Right lobe of liver (tissue), 6 donors: ENCODE results near the gene NUDT6. TPM values are rescaled to one million over a fixed set of nuclear protein-coding genes. Genes with fewer than 3 reads are reported as not detected.

ENCODE experiments used
- ATAC-seq, 4 donors: fragments of 200-7000 bp; cut with Tn5 transposase; one replicate each; pipeline ENCODE4 v1.9.1; 2020; ENCODE audit warnings: mild to moderate bottlenecking in 4 of 4, moderate library complexity in 4 of 4
- DNase-seq, 3 donors: peaks; one replicate each; pipeline ENCODE4 v3.0.0-alpha.2; 2020
- H3K27ac ChIP-seq, 3 donors: fragments of 200-600 bp; one replicate each; pipeline ENCODE4 v1.8.0; 2022
- H3K27me3 ChIP-seq, 2 donors: fragments of 200-600 bp; one replicate each; pipeline ENCODE4 v1.8.0; 2022
- H3K36me3 ChIP-seq, 4 donors: fragments of 200-600 bp; sonication (generic) in 1 of 4; one replicate each; pipeline versions ENCODE4 v1.5.1 to v1.8.0; 2017 to 2022; ENCODE audit warnings: control low read depth in 1 of 4
- H3K4me1 ChIP-seq, 4 donors: fragments of 200-600 bp; sonication (generic) in 1 of 4; one replicate each; pipeline versions ENCODE4 v1.5.1 to v1.8.0; 2017 to 2022; ENCODE audit warnings: control low read depth in 1 of 4
- H3K4me3 ChIP-seq, 3 donors: fragments of 200-600 bp; one replicate each; pipeline ENCODE4 v1.8.0; 2022
- H3K9me3 ChIP-seq, 4 donors: fragments of 200-600 bp; sonication (generic) in 1 of 4; one replicate each; pipeline versions ENCODE4 v1.5.1 to v1.8.0; 2017 to 2022; ENCODE audit warnings: control low read depth in 1 of 4
- POLR2A ChIP-seq: fragments of 450-650 bp; IDR thresholded peaks from one replicate; pipeline ENCODE4 v1.6.1; 2017; ENCODE audit warnings: antibody characterized with exemption, mild to moderate bottlenecking
- WGBS: methylation state at CpG from one replicate; pipeline ENCODE4 v1.1.6; 2018; ENCODE audit warnings: low coverage, low lambda C conversion rate; ENCODE audit not compliant: insufficient coverage; ENCODE audit errors: missing lambda C conversion rate; 5-methylcytosine and 5-hydroxymethylcytosine counted together
- intact Hi-C, 2 donors: fragments of 100-400 bp; cut with DNase I; formaldehyde crosslinking; loops; one replicate each; pipeline versions ENCODE4 v1.11.2 to v1.14.1; 2022
- total RNA-seq, 6 experiments: library from RNA; depleted of rRNA in 2 of 6; stranded (reverse); fragments of >200 nt in 2 of 6; fragmentation: NEBNext Ultra II Directional in 3 of 6; extraction: Animal tissue kit (Norgen Biotek cat#: 25700) in 3 of 6; gene quantifications; one replicate each; pipeline versions ENCODE4 v1.1.0 to v1.2.4, GENCODE V29; 2016 to 2023
- TF ChIP-seq, protein P1 (sequence below), 4 donors: fragments of 200-600 bp in 3 of 4; fragments of 450-650 bp in 1 of 4; IDR thresholded peaks; one replicate each; pipeline versions ENCODE4 v1.5.1 to v1.8.0; 2016 to 2022; ENCODE audit warnings: antibody characterized with exemption in 4 of 4, mild to moderate bottlenecking in 2 of 4
- donor health status: DM: no; HTN: yes; CAD: no.
- donor health status: DM: no; HTN: no; CAD: no.
- donor health status: DM: no; HTN: no; CAD: no.
- donor health status: DM: no; HTN: yes; CAD: no.
- donor health status: DM: no; HTN: yes; CAD: no.

NUDT6 gene
- total RNA-seq, 6 experiments from 2014 or later, result 8.0 to 20.5 (median 17.1) TPM

DNA sequence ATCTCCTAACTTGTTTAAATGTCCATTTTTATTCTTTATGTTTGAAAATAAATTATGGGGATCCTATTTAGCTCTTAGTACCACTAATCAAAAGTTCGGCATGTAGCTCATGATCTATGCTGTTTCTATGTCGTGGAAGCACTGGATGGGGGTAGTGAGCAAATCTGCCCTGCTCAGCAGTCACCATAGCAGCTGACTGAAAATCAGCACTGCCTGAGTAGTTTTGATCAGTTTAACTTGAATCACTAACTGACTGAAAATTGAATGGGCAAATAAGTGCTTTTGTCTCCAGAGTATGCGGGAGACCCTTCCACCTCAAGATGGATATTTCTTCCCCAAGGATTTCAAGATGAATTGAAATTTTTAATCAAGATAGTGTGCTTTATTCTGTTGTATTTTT lies 27.6 kb downstream of the NUDT6 start:
- no peak overlapping the region for H3K27ac ChIP-seq
- no peak for TF ChIP-seq POLR2A
- WGBS, result 54% methylated on average over 3 of the region's 3 CpGs
- DNase-seq, result no peak
- no peaks in the 10 kb centered on the region for H3K9me3 ChIP-seq
- no peaks in the 10 kb centered on the region for H3K27me3 ChIP-seq
- intact Hi-C loops, result no loop called here
- peak in 2 of 4 donors; percentile 33 to 51 for ATAC-seq
- no peak overlapping the region for H3K4me3 ChIP-seq
- H3K4me1 ChIP-seq, result peaks cover 0 to 22% (median 7%) of the 10 kb centered on the region in 4 donors
- peaks cover 0 to 6% (median 0%) of the 10 kb centered on the region in 4 donors for H3K36me3 ChIP-seq

DNA sequence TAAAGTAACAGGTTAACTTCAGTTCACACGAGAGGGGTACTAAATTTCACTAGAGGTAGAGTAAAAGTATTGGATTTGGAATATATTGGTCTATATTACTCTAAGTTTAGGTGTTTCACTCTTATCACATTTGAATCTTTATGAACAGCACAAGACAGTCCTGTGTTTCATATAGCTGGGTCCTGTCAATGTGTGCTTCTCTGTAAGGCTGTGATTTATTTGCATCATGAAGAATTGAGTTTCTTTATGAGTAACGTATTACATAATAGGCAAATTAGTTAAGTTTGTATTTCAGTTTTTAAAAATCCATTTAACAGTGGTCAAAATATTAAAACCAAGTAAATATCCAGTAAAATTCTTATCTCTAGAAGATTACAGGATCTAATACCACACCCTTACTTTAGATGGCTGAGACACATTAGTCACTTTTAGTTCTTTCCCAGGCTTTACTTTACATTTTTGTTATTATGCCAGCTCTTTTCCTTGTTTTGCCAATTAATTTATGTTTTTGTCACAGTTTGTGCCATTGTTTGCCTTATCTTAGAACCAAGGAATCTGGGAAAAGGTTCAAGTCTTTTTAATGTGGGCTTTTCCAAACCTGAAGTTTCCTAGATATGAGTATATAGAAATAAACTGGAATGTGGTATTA lies 32.1 kb downstream of the NUDT6 start:
- Histone ChIP-seq H3K4me3 (no peak overlapping the region), H3K27me3 (no peaks in the 10 kb centered on the region), H3K27ac (no peak overlapping the region), H3K4me1 (peaks cover 0 to 10% (median 4%) of the 10 kb centered on the region in 4 donors), H3K9me3 (no peaks in the 10 kb centered on the region), H3K36me3 (peaks cover 0 to 6% (median 0%) of the 10 kb centered on the region in 4 donors)
- intact Hi-C loops, result no loop called here
- ATAC-seq (no peak), DNase-seq (no peak)
- TF ChIP-seq POLR2A, result no peak
- TF ChIP-seq, protein P1, sequence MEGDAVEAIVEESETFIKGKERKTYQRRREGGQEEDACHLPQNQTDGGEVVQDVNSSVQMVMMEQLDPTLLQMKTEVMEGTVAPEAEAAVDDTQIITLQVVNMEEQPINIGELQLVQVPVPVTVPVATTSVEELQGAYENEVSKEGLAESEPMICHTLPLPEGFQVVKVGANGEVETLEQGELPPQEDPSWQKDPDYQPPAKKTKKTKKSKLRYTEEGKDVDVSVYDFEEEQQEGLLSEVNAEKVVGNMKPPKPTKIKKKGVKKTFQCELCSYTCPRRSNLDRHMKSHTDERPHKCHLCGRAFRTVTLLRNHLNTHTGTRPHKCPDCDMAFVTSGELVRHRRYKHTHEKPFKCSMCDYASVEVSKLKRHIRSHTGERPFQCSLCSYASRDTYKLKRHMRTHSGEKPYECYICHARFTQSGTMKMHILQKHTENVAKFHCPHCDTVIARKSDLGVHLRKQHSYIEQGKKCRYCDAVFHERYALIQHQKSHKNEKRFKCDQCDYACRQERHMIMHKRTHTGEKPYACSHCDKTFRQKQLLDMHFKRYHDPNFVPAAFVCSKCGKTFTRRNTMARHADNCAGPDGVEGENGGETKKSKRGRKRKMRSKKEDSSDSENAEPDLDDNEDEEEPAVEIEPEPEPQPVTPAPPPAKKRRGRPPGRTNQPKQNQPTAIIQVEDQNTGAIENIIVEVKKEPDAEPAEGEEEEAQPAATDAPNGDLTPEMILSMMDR (IDR thresholded peaks at IDR 0.05), result no peak
- 78% methylated on average over 2 of the region's 2 CpGs for WGBS

DNA sequence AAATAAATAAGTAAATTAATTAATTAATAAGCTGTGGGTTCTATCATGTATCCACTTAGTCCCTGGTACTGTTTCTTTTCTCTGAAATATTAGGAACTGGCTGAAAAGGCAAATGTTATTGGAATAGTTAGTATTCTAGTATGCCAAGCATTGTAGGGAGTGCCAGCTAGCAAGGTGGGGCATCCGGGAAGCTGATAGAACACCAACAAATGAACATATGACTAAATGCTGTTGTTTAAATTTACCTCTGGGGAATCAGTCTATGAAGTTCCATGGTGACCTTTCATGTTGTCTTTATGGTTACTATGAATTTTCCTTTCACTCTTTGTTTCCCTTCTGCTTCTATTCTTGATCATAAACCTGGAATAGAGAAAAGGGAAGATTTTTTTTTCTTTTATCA lies 32.7 kb downstream of the NUDT6 start:
- DNase-seq, result no peak
- no peak for TF ChIP-seq POLR2A
- TF ChIP-seq, protein P1 (IDR thresholded peaks at IDR 0.05), result no peak
- Histone ChIP-seq H3K36me3 (peaks cover 0 to 6% (median 0%) of the 10 kb centered on the region in 4 donors), H3K9me3 (no peaks in the 10 kb centered on the region), H3K4me1 (peaks cover 0 to 9% (median 4%) of the 10 kb centered on the region in 4 donors), H3K27me3 (no peaks in the 10 kb centered on the region), H3K4me3 (no peak overlapping the region), H3K27ac (no peak overlapping the region)
- intact Hi-C loops, result no loop called here
- ATAC-seq, result no peak
- 36% methylated on average over 1 of the region's 1 CpG for WGBS

DNA sequence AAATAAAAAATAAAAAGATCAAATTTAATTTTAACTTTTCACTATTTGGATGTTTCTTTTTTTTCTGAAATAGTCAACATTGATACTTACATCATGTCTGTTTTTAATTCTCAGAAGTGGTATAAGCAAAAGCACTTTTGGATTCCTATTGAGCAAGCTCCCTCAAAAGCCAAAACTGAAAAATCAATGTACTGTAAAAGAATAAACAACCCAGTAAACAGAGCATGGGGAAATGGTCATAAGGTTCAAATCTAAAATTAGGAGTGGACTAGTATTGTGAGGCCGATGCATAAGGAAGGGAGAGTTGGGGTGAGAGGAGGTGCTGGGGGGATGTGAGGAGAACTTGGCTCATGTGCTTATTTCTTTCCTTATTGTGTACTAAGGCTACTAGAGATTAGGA lies 37.9 kb downstream of the NUDT6 start:
- Histone ChIP-seq H3K4me3 (no peak overlapping the region), H3K4me1 (peaks cover 0 to 10% (median 5%) of the 10 kb centered on the region in 4 donors), H3K36me3 (no peaks in the 10 kb centered on the region), H3K9me3 (no peaks in the 10 kb centered on the region), H3K27me3 (no peaks in the 10 kb centered on the region), H3K27ac (peak overlapping the region; percentile 15 to 61 (median 36))
- intact Hi-C loops, result no loop called here
- WGBS, result 14% methylated on average over 1 of the region's 1 CpG
- DNase-seq (no peak), ATAC-seq (peak; percentile 88 to 97 (median 92))
- no peak for TF ChIP-seq POLR2A
- TF ChIP-seq, protein P1 (IDR thresholded peaks at IDR 0.05), result no peak

DNA sequence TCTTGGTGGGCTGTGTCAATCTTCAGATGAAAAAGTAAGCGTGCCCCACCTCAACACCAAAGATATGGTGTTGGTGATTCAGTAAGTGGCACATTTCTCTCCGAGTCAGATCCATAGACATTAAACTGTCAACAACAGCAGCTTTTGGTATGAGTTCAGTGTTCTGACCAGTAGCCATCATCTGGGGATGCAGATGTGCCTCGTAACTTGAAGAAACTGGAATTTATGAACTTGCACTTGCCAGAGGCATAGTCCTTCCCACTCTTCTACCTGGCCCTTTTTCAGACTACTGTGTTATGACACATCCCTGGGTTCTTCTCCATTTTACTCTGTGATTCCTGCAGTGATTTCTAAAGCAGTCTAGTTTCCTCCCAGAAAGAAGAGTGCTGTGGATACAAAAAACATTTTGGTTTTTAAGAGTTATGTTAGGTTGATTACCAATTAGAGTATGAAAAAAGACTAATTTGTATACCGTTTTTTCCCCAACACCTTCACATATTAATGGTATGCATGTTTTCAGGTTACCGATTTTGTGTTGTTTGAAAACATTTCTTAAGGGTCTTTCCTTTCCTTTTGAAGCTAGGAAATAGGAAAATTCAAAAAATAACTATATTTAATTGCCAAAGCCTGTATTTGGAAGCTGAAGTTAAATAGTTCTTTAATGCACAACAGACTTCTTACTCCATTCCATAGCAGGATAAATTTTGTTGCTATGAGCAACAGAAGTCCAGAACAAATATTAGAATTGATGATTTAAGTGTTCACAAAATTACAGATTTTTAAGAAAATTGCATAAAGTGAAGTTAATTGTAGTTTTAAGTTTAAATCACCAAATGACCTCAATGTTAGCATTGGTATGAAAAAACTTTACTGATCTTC lies 39.3 kb downstream of the NUDT6 start:
- no peak overlapping the region for H3K27ac ChIP-seq
- peaks cover 0 to 10% (median 5%) of the 10 kb centered on the region in 4 donors for H3K4me1 ChIP-seq
- H3K4me3 ChIP-seq, result no peak overlapping the region
- no peaks in the 10 kb centered on the region for H3K9me3 ChIP-seq
- no peaks in the 10 kb centered on the region for H3K27me3 ChIP-seq
- DNase-seq (no peak), ATAC-seq (no peak)
- H3K36me3 ChIP-seq, result no peaks in the 10 kb centered on the region
- WGBS, result 92% methylated on average over 5 of the region's 5 CpGs
- no peak for TF ChIP-seq POLR2A
- TF ChIP-seq, protein P1 (IDR thresholded peaks at IDR 0.05), result no peak
- intact Hi-C loops, result no loop called here
